H9 (cell line): ENCODE measurements around the gene ATF6. TPM values are rescaled to one million over a fixed set of nuclear protein-coding genes. Genes with fewer than 3 reads are reported as not detected.

ENCODE experiments used
- DNase-seq: peaks from one replicate; pipeline ENCODE4 v3.0.0-alpha.2; 2017
- H2AFZ ChIP-seq: one replicate; pipeline ENCODE4 v1.6.1; 2013; ENCODE audit warnings: mild to moderate bottlenecking, low read length, control low read depth, moderate library complexity
- H2AK5ac ChIP-seq: 2 replicates; pipeline ENCODE4 v1.6.1; 2013; ENCODE audit warnings: low read length, control low read depth, mixed read lengths; ENCODE audit not compliant: insufficient read length
- H2BK120ac ChIP-seq: one replicate; pipeline ENCODE4 v1.6.1; 2013; ENCODE audit warnings: low read depth, mild to moderate bottlenecking, low read length, control low read depth, inconsistent platforms; ENCODE audit not compliant: poor library complexity, severe bottlenecking
- H2BK12ac ChIP-seq: 2 replicates; pipeline ENCODE4 v1.6.1; 2013; ENCODE audit warnings: low read length, control low read depth, mixed read lengths, low read depth; ENCODE audit not compliant: insufficient read length
- H2BK15ac ChIP-seq: 2 replicates; pipeline ENCODE4 v1.6.1; 2013; ENCODE audit warnings: low read depth, low read length, control low read depth
- H2BK20ac ChIP-seq: one replicate; pipeline ENCODE4 v1.6.1; 2013; ENCODE audit warnings: low read depth, mild to moderate bottlenecking, low read length, control low read depth, inconsistent platforms; ENCODE audit not compliant: poor library complexity, severe bottlenecking
- H2BK5ac ChIP-seq: 2 replicates; pipeline ENCODE4 v1.6.1; 2013; ENCODE audit warnings: low read length, control low read depth, mixed read lengths; ENCODE audit not compliant: insufficient read length
- H3K14ac ChIP-seq: 2 replicates; pipeline ENCODE4 v1.6.1; 2013; ENCODE audit warnings: low read length, control low read depth; ENCODE audit not compliant: insufficient read depth
- H3K18ac ChIP-seq: 2 replicates; pipeline ENCODE4 v1.6.1; 2013; ENCODE audit warnings: low read depth, mild to moderate bottlenecking, mixed read lengths, low read length, control low read depth; ENCODE audit not compliant: insufficient read length
- H3K23ac ChIP-seq: 2 replicates; pipeline ENCODE4 v1.6.1; 2013; ENCODE audit warnings: low read length, control low read depth, mixed read lengths, low read depth; ENCODE audit not compliant: insufficient read length
- H3K23me2 ChIP-seq: 2 replicates; pipeline ENCODE4 v1.6.1; 2013; ENCODE audit warnings: low read depth, mild to moderate bottlenecking, mixed read lengths, low read length, control low read depth; ENCODE audit not compliant: insufficient read length, poor library complexity, severe bottlenecking
- H3K27ac ChIP-seq: 2 replicates; pipeline ENCODE4 v1.5.1; 2013; ENCODE audit warnings: low read length, control low read depth, mixed read lengths, low read depth; ENCODE audit not compliant: insufficient read length
- H3K27me3 ChIP-seq: 2 replicates; pipeline ENCODE4 v1.6.1; 2013; ENCODE audit warnings: low read length, control low read depth, inconsistent platforms; ENCODE audit not compliant: insufficient read depth
- H3K4ac ChIP-seq: 2 replicates; pipeline ENCODE4 v1.6.1; 2013; ENCODE audit warnings: low read depth, mild to moderate bottlenecking, control low read depth, inconsistent platforms, low read length, moderate library complexity
- H3K4me1 ChIP-seq: 2 replicates; pipeline ENCODE4 v1.6.1; 2013; ENCODE audit warnings: low read length, control low read depth, inconsistent platforms; ENCODE audit not compliant: insufficient read depth
- H3K4me2 ChIP-seq: 2 replicates; pipeline ENCODE4 v1.6.1; 2013; ENCODE audit warnings: low read length, control low read depth, mixed read lengths; ENCODE audit not compliant: insufficient read length, insufficient read depth
- H3K56ac ChIP-seq: 2 replicates; pipeline ENCODE4 v1.6.1; 2013; ENCODE audit warnings: low read depth, mild to moderate bottlenecking, mixed read lengths, low read length, control low read depth; ENCODE audit not compliant: insufficient read length
- H3K79me1 ChIP-seq: 2 replicates; pipeline ENCODE4 v1.6.1; 2013; ENCODE audit warnings: low read depth, mild to moderate bottlenecking, moderate library complexity, low read length, control low read depth, inconsistent platforms; ENCODE audit not compliant: insufficient read depth, poor library complexity, severe bottlenecking
- H3K79me2 ChIP-seq: 2 replicates; pipeline ENCODE4 v1.6.1; 2013; ENCODE audit warnings: low read length, control low read depth, inconsistent platforms; ENCODE audit not compliant: insufficient read depth
- H3K9ac ChIP-seq: 2 replicates; pipeline ENCODE4 v1.6.1; 2013; ENCODE audit warnings: low read length, control low read depth, mixed read lengths; ENCODE audit not compliant: insufficient read length; ENCODE audit errors: extremely low read depth
- H3K9me3 ChIP-seq: one replicate; pipeline ENCODE4 v1.6.1; 2013; ENCODE audit warnings: low read depth, low read length, inconsistent platforms; ENCODE audit not compliant: control insufficient read depth
- H3T11ph ChIP-seq: one replicate; pipeline ENCODE4 v1.6.1; 2013; ENCODE audit warnings: mild to moderate bottlenecking, low read length, control low read depth, inconsistent platforms
- H4K20me1 ChIP-seq: one replicate; pipeline ENCODE4 v1.6.1; 2013; ENCODE audit not compliant: control insufficient read depth, insufficient read length, insufficient read depth
- H4K5ac ChIP-seq: 2 replicates; pipeline ENCODE4 v1.6.1; 2013; ENCODE audit warnings: low read depth, mild to moderate bottlenecking, mixed read lengths, low read length, control low read depth; ENCODE audit not compliant: insufficient read length
- H4K8ac ChIP-seq: replicated peaks from 2 replicates; pipeline ENCODE4 v1.6.1; 2013; ENCODE audit warnings: low read length, control low read depth, mixed read lengths, low read depth; ENCODE audit not compliant: insufficient read length
- H4K91ac ChIP-seq: 2 replicates; pipeline ENCODE4 v1.6.1; 2013; ENCODE audit warnings: low read depth, mild to moderate bottlenecking, moderate library complexity, mixed read lengths, low read length, control low read depth; ENCODE audit not compliant: insufficient read length
- H3K27ac Mint-ChIP-seq, 3 experiments: 2 replicates in 2 of 3; 3 replicates in 1 of 3; pipeline ENCODE4 v1.8.0; 2020 to 2021; ENCODE audit warnings: mixed read lengths in 3 of 3, mild to moderate bottlenecking in 1 of 3, moderate library complexity in 1 of 3
- H3K27me3 Mint-ChIP-seq: 2 replicates; pipeline ENCODE4 v1.8.0; 2021; ENCODE audit warnings: low read depth, mild to moderate bottlenecking, moderate library complexity, mixed read lengths
- H3K36me3 Mint-ChIP-seq, 3 experiments: 2 replicates in 2 of 3; 3 replicates in 1 of 3; pipeline ENCODE4 v1.8.0; 2020 to 2021; ENCODE audit warnings: low read depth in 3 of 3, mixed read lengths in 3 of 3; ENCODE audit not compliant: insufficient read depth in 1 of 3
- H3K4me1 Mint-ChIP-seq, 2 experiments: 2 replicates each; pipeline ENCODE4 v1.8.0; 2020; ENCODE audit warnings: mixed read lengths in 2 of 2
- H3K4me3 Mint-ChIP-seq, 2 experiments: 2 replicates in 1 of 2; 3 replicates in 1 of 2; pipeline ENCODE4 v1.8.0; 2020 to 2021; ENCODE audit warnings: mild to moderate bottlenecking in 2 of 2, mixed read lengths in 2 of 2, moderate library complexity in 1 of 2
- H3K9me3 Mint-ChIP-seq, 2 experiments: 2 replicates in 1 of 2; 3 replicates in 1 of 2; pipeline ENCODE4 v1.8.0; 2020; ENCODE audit warnings: mild to moderate bottlenecking in 2 of 2, mixed read lengths in 2 of 2, moderate library complexity in 1 of 2
- CTCF ChIP-seq: fragments of 200-600 bp; sonication (generic); conservative IDR thresholded peaks from 3 replicates; pipeline ENCODE4 v1.8.0; 2021; ENCODE audit warnings: antibody characterized with exemption, mild to moderate bottlenecking
- WGBS: extraction: QIAGEN DNeasy Blood & Tissue Kit; methylation state at CpG from one replicate; pipeline ENCODE4 v1.1.7; 2013; ENCODE audit warnings: missing lambda C conversion rate, low lambda C conversion rate, mixed read lengths; ENCODE audit not compliant: insufficient read length; ENCODE audit errors: extremely low coverage; 5-methylcytosine and 5-hydroxymethylcytosine counted together
- long read RNA-seq: library from polyadenylated mRNA; unstranded; transcript quantifications from one replicate; pipeline ENCODE4 v2.0.0, GENCODE V29; 2020
- total RNA-seq: library from RNA; stranded (reverse); gene quantifications from 2 replicates; pipeline ENCODE4 v1.2.1, GENCODE V29; 2021

ATF6 gene
- 10.4 and 11.2 TPM in 2 replicates for total RNA-seq
- long read RNA-seq, full-length matches to known transcripts = 91 of 120 reads
- long read RNA-seq, partial matches to known transcripts = 7 of 120 reads
- long read RNA-seq, other reads (novel, unspliced or antisense) = 22 of 120 reads

DNA sequence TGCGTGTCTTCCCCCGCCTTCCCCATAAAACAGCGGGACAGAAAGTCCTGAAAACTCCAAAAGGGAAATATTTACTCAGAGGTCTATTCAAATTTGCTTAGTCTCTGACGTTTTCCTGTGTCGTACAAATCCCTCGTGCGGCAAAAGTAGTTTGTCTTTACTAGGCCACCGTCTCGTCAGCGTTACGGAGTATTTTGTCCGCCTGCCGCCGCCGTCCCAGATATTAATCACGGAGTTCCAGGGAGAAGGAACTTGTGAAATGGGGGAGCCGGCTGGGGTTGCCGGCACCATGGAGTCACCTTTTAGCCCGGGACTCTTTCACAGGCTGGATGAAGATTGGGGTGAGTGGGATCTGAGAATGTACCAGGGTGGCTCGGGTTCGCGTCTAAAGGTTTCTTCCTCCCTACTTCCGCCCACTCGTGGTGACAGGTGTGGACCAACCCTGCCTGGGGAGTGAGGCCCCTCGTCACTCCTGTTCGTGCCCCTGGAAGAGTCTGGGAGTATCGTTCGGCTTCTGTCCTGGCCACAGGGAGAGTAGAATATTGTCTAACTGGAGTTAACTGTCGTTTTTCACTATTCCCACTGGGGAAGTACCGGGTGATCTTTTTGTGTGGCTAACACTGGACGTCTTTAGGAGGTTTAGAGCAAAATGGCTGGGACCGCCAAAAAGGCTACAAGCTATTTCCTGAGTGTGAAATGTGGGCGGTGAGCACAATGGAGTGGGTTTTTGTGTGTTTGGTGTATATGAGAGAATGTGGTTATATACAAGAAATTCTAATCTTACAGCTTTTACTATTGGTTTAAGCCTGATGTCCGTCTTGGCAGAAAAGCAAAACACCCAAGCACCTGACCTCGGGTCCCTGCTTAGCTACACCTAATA lies at the start of gene ATF6:
Gene ATF6 (plus strand): TSS at position 219 of the 880 bp plus-strand sequence. CDS start 41 bp downstream, at position 260.
- Histone ChIP-seq H4K5ac (no peak within 1 kb of the TSS), H3K27me3 (no peaks in the 10 kb centered on the region), H3K9me3 (no peaks in the 10 kb centered on the region), H2BK5ac (no peak within 1 kb of the TSS), H4K20me1 (no peaks in the 10 kb centered on the region), H3K23ac (no peak within 1 kb of the TSS), H2AK5ac (no peak within 1 kb of the TSS), H3K56ac (no peak within 1 kb of the TSS), H3K27ac (no peak within 1 kb of the TSS), H2BK12ac (no peak within 1 kb of the TSS), H3K14ac (no peak within 1 kb of the TSS), H3K4me1 (no peaks in the 10 kb centered on the region; the same call in 1 of the 2 replicates), H3K79me2 (no peaks in the 10 kb centered on the region; the same call in 1 of the 2 replicates), H2BK20ac (no peak within 1 kb of the TSS), H2BK120ac (no peak within 1 kb of the TSS), H3K79me1 (no peaks in the 10 kb centered on the region), H3K4me2 (peak within 1 kb of the TSS; percentile 93), H2AFZ (peak within 1 kb of the TSS; percentile 88), H3K18ac (no peak within 1 kb of the TSS), H3K23me2 (peaks cover 8% of the 10 kb centered on the region), H2BK15ac (no peak within 1 kb of the TSS), H3K4ac (no peak within 1 kb of the TSS), H3K9ac (peak within 1 kb of the TSS; percentile 80), H4K8ac (no peak within 1 kb of the TSS), H4K91ac (no peak within 1 kb of the TSS), H3T11ph (no peak within 1 kb of the TSS)
- Mint-ChIP-seq H3K9me3 (no peaks in the 10 kb centered on the region; a peak in 1 of 5 replicates), H3K36me3 (no peaks in the 10 kb centered on the region), H3K27me3 (peaks cover 3% of the 10 kb centered on the region), H3K4me1 (peaks cover 8 to 13% of the 10 kb centered on the region in 2 experiments; a peak in 3 of 4 replicates), H3K27ac (peak within 1 kb of the TSS; percentile 18 to 96 (median 81); a peak in 6 of 7 replicates), H3K4me3 (peak within 1 kb of the TSS; percentile 96 to 98)
- no peak for TF ChIP-seq CTCF
- peak; percentile 72 for DNase-seq
- no CpG with 5 or more reads among the region's 35 CpGs for WGBS
